Body of pancreas (tissue), 4 donors: ENCODE data around the gene PLIN4.
"Not testable (repeated sequence)": the region's sequence is repeated elsewhere in the genome, so short reads cannot be mapped to it uniquely, and the experiment has no call there.

Experiments used
- POLR2A ChIP-seq, 3 donors: fragments of 450-650 bp; IDR thresholded peaks; one replicate each; pipeline ENCODE4 v1.6.1; 2016; ENCODE audit warnings: antibody characterized with exemption in 3 of 3, mild to moderate bottlenecking in 2 of 3
- TF ChIP-seq, protein P1 (sequence below), 7 experiments: fragments of 450-650 bp in 4 of 7; fragments of 200-600 bp in 3 of 7; sonication (generic) in 3 of 7; IDR thresholded peaks; one replicate each; pipeline ENCODE4 v1.5.1; 2016 to 2019; ENCODE audit warnings: antibody characterized with exemption in 7 of 7

GRCh38 chr19:4527377-4527776 lies 9.1 kb upstream of the PLIN4 start:
- TF ChIP-seq, protein P1, sequence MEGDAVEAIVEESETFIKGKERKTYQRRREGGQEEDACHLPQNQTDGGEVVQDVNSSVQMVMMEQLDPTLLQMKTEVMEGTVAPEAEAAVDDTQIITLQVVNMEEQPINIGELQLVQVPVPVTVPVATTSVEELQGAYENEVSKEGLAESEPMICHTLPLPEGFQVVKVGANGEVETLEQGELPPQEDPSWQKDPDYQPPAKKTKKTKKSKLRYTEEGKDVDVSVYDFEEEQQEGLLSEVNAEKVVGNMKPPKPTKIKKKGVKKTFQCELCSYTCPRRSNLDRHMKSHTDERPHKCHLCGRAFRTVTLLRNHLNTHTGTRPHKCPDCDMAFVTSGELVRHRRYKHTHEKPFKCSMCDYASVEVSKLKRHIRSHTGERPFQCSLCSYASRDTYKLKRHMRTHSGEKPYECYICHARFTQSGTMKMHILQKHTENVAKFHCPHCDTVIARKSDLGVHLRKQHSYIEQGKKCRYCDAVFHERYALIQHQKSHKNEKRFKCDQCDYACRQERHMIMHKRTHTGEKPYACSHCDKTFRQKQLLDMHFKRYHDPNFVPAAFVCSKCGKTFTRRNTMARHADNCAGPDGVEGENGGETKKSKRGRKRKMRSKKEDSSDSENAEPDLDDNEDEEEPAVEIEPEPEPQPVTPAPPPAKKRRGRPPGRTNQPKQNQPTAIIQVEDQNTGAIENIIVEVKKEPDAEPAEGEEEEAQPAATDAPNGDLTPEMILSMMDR (IDR thresholded peaks at IDR 0.05): not testable (repeated sequence)
- TF ChIP-seq POLR2A (IDR thresholded peaks at IDR 0.05): not testable (repeated sequence)
